Measurements from ENCODE around the gene EPB41L5. TPM values are rescaled to one million over a fixed set of nuclear protein-coding genes. Genes with fewer than 3 reads are reported as not detected.
"Not testable (repeated sequence)": the region's sequence is repeated elsewhere in the genome, so short reads cannot be mapped to it uniquely, and the experiment has no call there.

Gene EPB41L5
- 10 to 100 TPM; 14.2 to 24.0 (median 17.4) TPM for total RNA-seq

DNA sequence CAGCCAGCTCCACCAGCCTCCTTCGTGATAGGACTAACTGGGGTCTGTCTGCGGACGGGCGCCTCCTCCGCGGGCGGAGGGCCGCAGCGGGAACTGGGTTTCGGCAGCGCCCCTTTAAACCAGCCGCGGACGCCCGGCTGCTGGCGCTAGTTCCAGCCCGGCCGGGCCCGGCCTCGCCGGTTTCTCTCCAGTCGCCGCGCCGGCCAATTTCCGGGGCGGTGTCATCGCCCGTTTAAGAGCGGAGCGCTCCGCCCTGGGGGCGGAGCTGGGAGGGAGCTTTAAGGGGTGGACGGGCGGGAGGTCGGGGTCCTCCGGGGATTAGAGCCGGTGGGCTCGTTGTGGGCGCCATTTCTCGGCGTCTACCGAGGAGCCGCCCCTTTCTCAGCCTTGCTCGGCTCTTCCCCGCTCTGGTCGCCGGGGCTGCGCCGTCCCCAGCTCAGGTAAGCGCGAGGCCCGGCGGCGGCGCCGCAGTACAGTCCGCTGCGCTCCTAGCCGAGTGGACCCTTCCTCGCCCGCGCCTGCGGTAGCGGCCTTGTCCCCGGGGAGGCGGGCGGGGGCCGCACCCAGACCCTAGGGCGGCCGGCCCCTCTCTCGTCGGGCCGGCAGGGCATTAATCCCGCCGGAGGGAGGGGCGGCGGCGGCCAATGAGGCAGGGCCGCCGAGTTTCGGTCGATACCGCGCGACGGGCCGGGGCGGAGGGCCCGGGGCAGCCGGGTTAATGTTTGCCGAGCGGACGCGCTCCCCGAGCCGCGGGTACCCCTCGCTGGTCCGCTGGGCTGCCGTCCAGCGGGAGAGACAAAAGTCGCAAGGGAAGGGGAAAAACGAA lies at the start of gene EPB41L5:
Gene EPB41L5 (plus strand): TSS at position 307 of the 826 bp plus-strand sequence. CDS start 6,008 bp downstream, outside the sequence.
- TF ChIP-seq, protein P1, sequence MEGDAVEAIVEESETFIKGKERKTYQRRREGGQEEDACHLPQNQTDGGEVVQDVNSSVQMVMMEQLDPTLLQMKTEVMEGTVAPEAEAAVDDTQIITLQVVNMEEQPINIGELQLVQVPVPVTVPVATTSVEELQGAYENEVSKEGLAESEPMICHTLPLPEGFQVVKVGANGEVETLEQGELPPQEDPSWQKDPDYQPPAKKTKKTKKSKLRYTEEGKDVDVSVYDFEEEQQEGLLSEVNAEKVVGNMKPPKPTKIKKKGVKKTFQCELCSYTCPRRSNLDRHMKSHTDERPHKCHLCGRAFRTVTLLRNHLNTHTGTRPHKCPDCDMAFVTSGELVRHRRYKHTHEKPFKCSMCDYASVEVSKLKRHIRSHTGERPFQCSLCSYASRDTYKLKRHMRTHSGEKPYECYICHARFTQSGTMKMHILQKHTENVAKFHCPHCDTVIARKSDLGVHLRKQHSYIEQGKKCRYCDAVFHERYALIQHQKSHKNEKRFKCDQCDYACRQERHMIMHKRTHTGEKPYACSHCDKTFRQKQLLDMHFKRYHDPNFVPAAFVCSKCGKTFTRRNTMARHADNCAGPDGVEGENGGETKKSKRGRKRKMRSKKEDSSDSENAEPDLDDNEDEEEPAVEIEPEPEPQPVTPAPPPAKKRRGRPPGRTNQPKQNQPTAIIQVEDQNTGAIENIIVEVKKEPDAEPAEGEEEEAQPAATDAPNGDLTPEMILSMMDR (IDR thresholded peaks at IDR 0.05) = no peak
- DNase-seq (ENCODE audit: low spot score) (peak; percentile 57), ATAC-seq (ENCODE audit: low FRiP score) (peak; percentile 98)

GRCh38 chr2:119981896-119982295 lies 31.0 kb upstream of the EPB41L5 start:
- ATAC-seq (ENCODE audit: low FRiP score) (no peak), DNase-seq (ENCODE audit: low spot score) (no peak)
- TF ChIP-seq, protein P1 (IDR thresholded peaks at IDR 0.05) = no peak

GRCh38 chr2:119982506-119982905 lies 30.4 kb upstream of the EPB41L5 start:
- TF ChIP-seq, protein P1 (IDR thresholded peaks at IDR 0.05) = no peak
- ATAC-seq (ENCODE audit: low FRiP score) = no peak
- no peak for DNase-seq (ENCODE audit: low spot score)

- no peak for DNase-seq (ENCODE audit: low spot score)
- ATAC-seq (ENCODE audit: low FRiP score) = no peak
- TF ChIP-seq, protein P1 (IDR thresholded peaks at IDR 0.05) = no peak
Observed at GRCh38 chr2:119983108-119983507, 29.8 kb upstream of the EPB41L5 start.

GRCh38 chr2:119996148-119996547 lies 16.7 kb upstream of the EPB41L5 start:
- ATAC-seq (ENCODE audit: low FRiP score) = no peak
- DNase-seq (ENCODE audit: low spot score) = no peak
- TF ChIP-seq, protein P1 (IDR thresholded peaks at IDR 0.05) = no peak

DNA sequence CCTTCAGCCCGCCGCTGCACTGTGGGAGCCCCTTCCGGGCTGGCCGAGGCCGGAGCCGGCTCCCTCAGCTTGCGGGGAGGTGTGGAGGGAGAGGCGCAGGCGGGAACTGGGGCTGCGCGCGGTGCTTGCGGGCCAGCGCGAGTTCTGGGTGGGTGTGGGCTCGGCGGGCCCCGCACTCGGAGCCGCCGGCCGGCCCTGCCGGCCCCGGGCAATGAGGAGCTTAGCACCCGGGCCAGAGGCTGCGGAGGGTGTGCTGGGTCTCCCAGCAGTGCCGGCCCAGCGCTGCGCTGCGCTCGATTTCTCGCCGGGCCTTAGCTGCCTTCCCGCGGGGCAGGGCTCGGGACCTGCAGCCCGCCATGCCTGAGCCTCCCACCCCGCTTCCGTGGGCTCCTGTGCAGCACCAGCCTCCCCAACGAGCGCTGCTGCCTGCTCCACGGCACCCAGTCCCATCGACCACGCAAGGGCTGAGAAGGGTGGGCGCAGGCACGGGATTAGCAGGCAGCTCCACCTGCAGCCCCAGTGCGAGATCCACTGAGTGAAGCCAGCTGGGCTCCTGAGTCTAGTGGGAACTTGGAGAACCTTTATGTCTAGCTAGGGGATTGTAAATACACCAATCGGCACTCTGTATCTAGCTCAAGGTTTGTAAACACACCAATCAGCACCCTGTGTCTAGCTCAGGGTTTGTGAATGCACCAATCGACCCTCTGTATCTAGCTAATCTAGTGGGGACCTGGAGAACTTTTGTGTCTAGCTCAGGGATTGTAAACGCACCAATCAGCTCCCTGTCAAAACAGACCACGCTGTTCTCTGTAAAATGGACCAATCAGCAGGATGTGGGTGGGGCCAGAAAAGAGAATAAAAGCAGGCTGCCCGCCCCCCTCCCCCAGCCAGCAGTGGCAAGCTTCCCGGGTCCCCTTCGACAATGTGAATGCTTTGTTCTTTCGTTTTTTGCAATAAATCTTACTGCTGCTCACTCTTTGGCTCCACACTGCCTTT lies 15.7 kb upstream of the EPB41L5 start:
- DNase-seq (ENCODE audit: low spot score); ATAC-seq (ENCODE audit: low FRiP score): not testable (repeated sequence)

DNA sequence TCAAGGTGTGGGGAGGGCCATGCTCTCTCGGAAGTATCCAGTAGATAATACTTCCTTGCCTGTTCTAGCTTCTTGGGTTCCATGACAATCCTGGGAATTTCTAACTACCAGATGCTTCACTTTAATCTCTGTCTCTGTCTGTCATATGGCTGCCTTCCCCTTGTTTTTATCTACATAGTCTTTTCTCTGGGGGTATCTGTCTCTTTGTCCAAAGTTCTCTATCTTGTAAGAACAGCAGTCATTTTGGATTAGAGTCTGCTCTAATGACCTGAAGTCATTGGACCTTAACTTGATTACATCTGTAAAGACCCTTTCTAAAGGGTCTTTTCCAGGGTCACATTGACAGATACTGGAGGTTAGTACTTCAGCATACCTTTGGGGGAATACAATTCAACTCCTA lies 11.4 kb upstream of the EPB41L5 start:
- ATAC-seq (ENCODE audit: low FRiP score) = no peak
- TF ChIP-seq, protein P1 (IDR thresholded peaks at IDR 0.05) = no peak
- no peak for DNase-seq (ENCODE audit: low spot score)
